SU-DHL-6 (cell line): ENCODE data around the gene STRIT1.

Source experiments
- H2AFZ ChIP-seq: fragments of 200-600 bp; sonication (generic); 2 replicates; pipeline ENCODE4 v1.6.1; 2014; ENCODE audit warnings: low read depth, mild to moderate bottlenecking, moderate library complexity, mixed read lengths, antibody characterized with exemption, low read length; ENCODE audit not compliant: severe bottlenecking
- H3F3A ChIP-seq: fragments of 200-600 bp; shearing (Covaris generic); 2 replicates; pipeline ENCODE4 v1.6.0; 2016; ENCODE audit warnings: antibody characterized with exemption, mild to moderate bottlenecking; ENCODE audit not compliant: insufficient read depth
- H3K27ac ChIP-seq: fragments of 200-600 bp; sonication (generic); 2 replicates; pipeline ENCODE4 v1.5.1; 2016; ENCODE audit warnings: low read depth, mild to moderate bottlenecking, low read length, moderate library complexity, mixed read lengths
- H3K27me3 ChIP-seq: fragments of 200-600 bp; sonication (generic), shearing (Covaris generic); 2 replicates; pipeline ENCODE4 v1.6.0; 2014; ENCODE audit warnings: mild to moderate bottlenecking, low read length
- H3K36me3 ChIP-seq: fragments of 200-600 bp; sonication (generic); 2 replicates; pipeline ENCODE4 v1.6.1; 2014; ENCODE audit warnings: mild to moderate bottlenecking, low read length, mixed read lengths
- H3K4me2 ChIP-seq: fragments of 300-600, 200-600 bp; shearing (Covaris generic), sonication (generic); 2 replicates; pipeline ENCODE4 v1.6.0; 2014; ENCODE audit warnings: low read length, low read depth, mild to moderate bottlenecking; ENCODE audit not compliant: poor library complexity, severe bottlenecking
- H3K4me3 ChIP-seq: fragments of 200-600 bp; sonication (generic); 2 replicates; pipeline ENCODE4 v1.5.1; 2014; ENCODE audit warnings: antibody characterized with exemption, low read length, mild to moderate bottlenecking, mixed read lengths; ENCODE audit not compliant: insufficient read depth, poor library complexity, severe bottlenecking
- H3K79me2 ChIP-seq: fragments of 200-600 bp; sonication (generic); 2 replicates; pipeline ENCODE4 v1.6.1; 2014; ENCODE audit warnings: mild to moderate bottlenecking, low read length, moderate library complexity; ENCODE audit not compliant: insufficient read depth
- H3K9ac ChIP-seq: fragments of 200-600 bp; sonication (generic); 2 replicates; pipeline ENCODE4 v1.7.0; 2014; ENCODE audit warnings: mild to moderate bottlenecking, low read length
- H3K9me2 ChIP-seq: fragments of 200-600 bp; sonication (generic); replicated peaks from 2 replicates; pipeline ENCODE4 v1.6.1; 2014; ENCODE audit warnings: low read length; ENCODE audit not compliant: insufficient read depth
- H3K9me3 ChIP-seq: fragments of 200-600 bp; sonication (generic); 2 replicates; pipeline ENCODE4 v1.6.1; 2014; ENCODE audit warnings: low read length, mixed read lengths; ENCODE audit not compliant: insufficient read depth
- H4K20me1 ChIP-seq: fragments of 200-600 bp; sonication (generic); 2 replicates; pipeline ENCODE4 v1.6.1; 2014; ENCODE audit warnings: low read depth, mild to moderate bottlenecking, antibody characterized with exemption, low read length, moderate library complexity, mixed read lengths
- EZH2phosphoT487 ChIP-seq: fragments of 200-600 bp; sonication (generic), shearing (Covaris generic); conservative IDR thresholded peaks from 2 replicates; pipeline ENCODE4 v1.6.1; 2018; ENCODE audit warnings: mild to moderate bottlenecking, antibody characterized with exemption, low read length, moderate library complexity, mixed read lengths
- TF ChIP-seq, protein P1 (sequence below): fragments of 200-600 bp; sonication (generic); IDR thresholded peaks from one replicate; pipeline ENCODE4 v1.5.1; 2017; ENCODE audit warnings: antibody characterized with exemption, mild to moderate bottlenecking, low read length, moderate library complexity; ENCODE audit not compliant: insufficient read depth, poor library complexity, severe bottlenecking

Gene STRIT1

GRCh38 chr3:155325263-155325835, 31.9 kb upstream of the STRIT1 start:
- no peak overlapping the region for H3K9ac ChIP-seq
- H3K9me2 ChIP-seq: no peaks in the 10 kb centered on the region
- no peaks in the 10 kb centered on the region for H3K9me3 ChIP-seq
- TF ChIP-seq EZH2phosphoT487: no peak
- TF ChIP-seq, protein P1, sequence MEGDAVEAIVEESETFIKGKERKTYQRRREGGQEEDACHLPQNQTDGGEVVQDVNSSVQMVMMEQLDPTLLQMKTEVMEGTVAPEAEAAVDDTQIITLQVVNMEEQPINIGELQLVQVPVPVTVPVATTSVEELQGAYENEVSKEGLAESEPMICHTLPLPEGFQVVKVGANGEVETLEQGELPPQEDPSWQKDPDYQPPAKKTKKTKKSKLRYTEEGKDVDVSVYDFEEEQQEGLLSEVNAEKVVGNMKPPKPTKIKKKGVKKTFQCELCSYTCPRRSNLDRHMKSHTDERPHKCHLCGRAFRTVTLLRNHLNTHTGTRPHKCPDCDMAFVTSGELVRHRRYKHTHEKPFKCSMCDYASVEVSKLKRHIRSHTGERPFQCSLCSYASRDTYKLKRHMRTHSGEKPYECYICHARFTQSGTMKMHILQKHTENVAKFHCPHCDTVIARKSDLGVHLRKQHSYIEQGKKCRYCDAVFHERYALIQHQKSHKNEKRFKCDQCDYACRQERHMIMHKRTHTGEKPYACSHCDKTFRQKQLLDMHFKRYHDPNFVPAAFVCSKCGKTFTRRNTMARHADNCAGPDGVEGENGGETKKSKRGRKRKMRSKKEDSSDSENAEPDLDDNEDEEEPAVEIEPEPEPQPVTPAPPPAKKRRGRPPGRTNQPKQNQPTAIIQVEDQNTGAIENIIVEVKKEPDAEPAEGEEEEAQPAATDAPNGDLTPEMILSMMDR: no peak
- no peak overlapping the region for H3K27ac ChIP-seq
- no peak overlapping the region for H3K4me3 ChIP-seq
- no peaks in the 10 kb centered on the region for H3F3A ChIP-seq
- no peaks in the 10 kb centered on the region for H4K20me1 ChIP-seq
- no peaks in the 10 kb centered on the region for H3K79me2 ChIP-seq
- H3K4me2 ChIP-seq: no peak overlapping the region
- H3K27me3 ChIP-seq: no peaks in the 10 kb centered on the region
- H2AFZ ChIP-seq: no peak overlapping the region
- H3K36me3 ChIP-seq: no peaks in the 10 kb centered on the region

GRCh38 chr3:155323063-155323666, 29.7 kb upstream of the STRIT1 start:
- Histone ChIP-seq H2AFZ (no peak overlapping the region), H3K36me3 (no peaks in the 10 kb centered on the region), H3F3A (no peaks in the 10 kb centered on the region), H3K79me2 (no peaks in the 10 kb centered on the region), H3K4me3 (no peak overlapping the region), H3K9me3 (no peaks in the 10 kb centered on the region), H4K20me1 (no peaks in the 10 kb centered on the region), H3K27me3 (no peaks in the 10 kb centered on the region), H3K4me2 (no peak overlapping the region), H3K9ac (no peak overlapping the region), H3K9me2 (no peaks in the 10 kb centered on the region), H3K27ac (no peak overlapping the region)
- TF ChIP-seq EZH2phosphoT487: no peak
- TF ChIP-seq, protein P1: peak; percentile 63

GRCh38 chr3:155321418-155321817, 27.9 kb upstream of the STRIT1 start:
- no peaks in the 10 kb centered on the region for H3K9me2 ChIP-seq
- H3K79me2 ChIP-seq: no peaks in the 10 kb centered on the region
- no peak overlapping the region for H3K4me2 ChIP-seq
- no peaks in the 10 kb centered on the region for H3K36me3 ChIP-seq
- TF ChIP-seq, protein P1: no peak
- no peak for TF ChIP-seq EZH2phosphoT487
- H3K27ac ChIP-seq: no peak overlapping the region
- H3K27me3 ChIP-seq: no peaks in the 10 kb centered on the region
- no peak overlapping the region for H2AFZ ChIP-seq
- no peaks in the 10 kb centered on the region for H3F3A ChIP-seq
- no peak overlapping the region for H3K9ac ChIP-seq
- H4K20me1 ChIP-seq: no peaks in the 10 kb centered on the region
- no peak overlapping the region for H3K4me3 ChIP-seq
- no peaks in the 10 kb centered on the region for H3K9me3 ChIP-seq
